Adrenal gland (tissue), 12 donors: ENCODE results near the gene ATG16L2. TPM values are rescaled to one million over a fixed set of nuclear protein-coding genes. Genes with fewer than 3 reads are reported as not detected.
"Not testable (repeated sequence)": the region's sequence is repeated elsewhere in the genome, so short reads cannot be mapped to it uniquely, and the experiment has no call there.

ENCODE experiments used
- DNase-seq, 7 donors: peaks; one replicate each; pipeline ENCODE4 v3.0.0-alpha.2; 2019 to 2020
- H3K27ac ChIP-seq, 5 donors: fragments of 200-600 bp; sonication (generic) in 4 of 5; 1 replicate in 3 of 5; 2 replicates in 2 of 5; pipeline versions ENCODE4 v1.5.1 to v1.8.0; 2016 to 2020; ENCODE audit warnings: mild to moderate bottlenecking in 1 of 5
- H3K27me3 ChIP-seq: fragments of 200-600 bp; 2 replicates; pipeline ENCODE4 v1.8.0; 2021
- H3K36me3 ChIP-seq, 2 donors: fragments of 200-600 bp; replicated peaks in 1 of 2; 1 replicate in 1 of 2; 2 replicates in 1 of 2; pipeline versions ENCODE4 v1.5.1 to v1.8.0; 2018 to 2022
- H3K4me1 ChIP-seq, 2 donors: fragments of 200-600 bp; replicated peaks in 1 of 2; 1 replicate in 1 of 2; 2 replicates in 1 of 2; pipeline versions ENCODE4 v1.5.1 to v1.8.0; 2018 to 2021
- H3K4me3 ChIP-seq, 4 donors: fragments of 200-600 bp; sonication (generic) in 3 of 4; one replicate each; pipeline ENCODE4 v1.5.1; 2016 to 2018
- H3K9me3 ChIP-seq, 3 donors: fragments of 200-600 bp; sonication (generic) in 1 of 3; replicated peaks in 1 of 3; 1 replicate in 2 of 3; 2 replicates in 1 of 3; pipeline versions ENCODE4 v1.5.1 to v1.8.0; 2016 to 2021
- POLR2A ChIP-seq, 2 donors: fragments of 450-650 bp; IDR thresholded peaks; one replicate each; pipeline ENCODE4 v1.6.1; 2017; ENCODE audit warnings: antibody characterized with exemption in 2 of 2, mild to moderate bottlenecking in 2 of 2, moderate library complexity in 1 of 2
- WGBS, 4 donors: extraction: QIAGEN DNeasy Blood & Tissue Kit in 2 of 4; methylation state at CpG; one replicate each; pipeline versions ENCODE4 v1.1.5 to v1.1.7; 2013 to 2017; 5-methylcytosine and 5-hydroxymethylcytosine counted together
- intact Hi-C, 2 donors: fragments of 100-400 bp; cut with DNase I; formaldehyde crosslinking; loops; one replicate each; pipeline versions ENCODE4 v1.14.1 to v1.15.0; 2022 to 2023
- polyA plus RNA-seq, 3 donors: library from polyadenylated mRNA; stranded (reverse); fragments of 200-250 nt in 2 of 3; fragments of 350-450 nt in 1 of 3; fragmentation: Illumina TruSeq in 1 of 3; extraction: RNeasy Lipid Tissue Mini Kit (QIAGEN cat#74804) in 1 of 3; gene quantifications; one replicate each; pipeline ENCODE4 v1.2.3, GENCODE V29; 2013 to 2014
- total RNA-seq, 9 donors: library from RNA; depleted of rRNA in 4 of 9; stranded (reverse); fragments of >200 nt in 4 of 9; fragments of 120-200 nt in 1 of 9; fragmentation: NEBNext Ultra II Directional in 1 of 9; extraction: Animal tissue kit (Norgen Biotek cat#: 25700) in 1 of 9; gene quantifications; one replicate each; pipeline versions ENCODE4 v1.1.0 to v1.2.4, GENCODE V29; 2013 to 2023
- TF ChIP-seq, protein P1 (sequence below), 6 experiments: fragments of 450-650 bp in 4 of 6; fragments of 200-600 bp in 2 of 6; sonication (generic) in 1 of 6; IDR thresholded peaks; 1 replicate in 5 of 6; 2 replicates in 1 of 6; pipeline versions ENCODE4 v1.5.1 to v1.8.0; 2016 to 2021; ENCODE audit warnings: antibody characterized with exemption in 6 of 6, mild to moderate bottlenecking in 2 of 6, moderate library complexity in 1 of 6
- donor health status: healthy with polysubstance abuse.
- donor health status: Bipolar disorder and iron deficiency.
- donor health status: DM: yes; HTN: yes; CAD: no.
- donor health status: DM: no; HTN: no; CAD: no.
- donor health status: DM: no; HTN: no; CAD: no.
- donor health status: DM: yes; HTN: yes; CAD: no.

Gene ATG16L2
- total and polyA plus RNA-seq, 12 donors = 5.7 to 343 (median 30.6) TPM

DNA sequence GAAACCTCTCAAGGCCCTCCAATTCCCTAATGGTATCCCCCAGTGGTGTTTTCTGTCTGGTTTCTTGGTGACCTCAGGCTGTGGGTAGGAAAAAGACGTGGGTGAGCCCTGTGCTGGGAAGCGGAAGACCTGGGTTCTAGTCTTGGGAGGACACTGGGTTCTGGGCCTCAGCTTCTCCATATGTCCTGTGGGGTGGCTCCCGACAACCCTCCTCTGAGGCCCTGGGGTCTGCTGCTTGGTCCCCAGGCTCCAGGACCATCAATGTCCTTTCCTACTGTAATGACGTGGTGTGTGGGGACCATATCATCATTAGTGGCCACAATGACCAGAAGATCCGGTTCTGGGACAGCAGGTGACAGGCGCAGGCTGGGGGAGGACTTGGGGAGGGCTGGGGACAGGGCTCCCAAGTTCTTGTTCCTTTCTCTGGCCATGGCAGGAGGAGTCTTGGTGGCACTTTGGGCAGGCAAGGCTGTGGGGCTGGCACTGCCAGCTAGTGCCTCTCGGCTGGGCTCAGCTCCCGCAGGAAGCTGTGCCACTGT lies 12.8 kb downstream of the ATG16L2 start:
- Histone ChIP-seq H3K9me3 (no peaks in the 10 kb centered on the region), H3K36me3 (peaks cover 0 to 2% of the 10 kb centered on the region in 2 donors), H3K4me1 (peaks cover 23 to 28% of the 10 kb centered on the region in 2 donors), H3K27ac (peak overlapping the region in 4 of 5 donors; percentile 45 to 87 (median 76)), H3K4me3 (no peak overlapping the region), H3K27me3 (no peaks in the 10 kb centered on the region)
- intact Hi-C loops = loop anchor here in 1 of 2 donors (5.0 kb wide), 1 partner anchor 350 kb away; no protein-coding TSS in a partner anchor
- 91 to 94% (median 92%) methylated on average over 3 to 8 of the region's 8 CpGs for WGBS, 4 donors
- peak in 2 of 7 donors; percentile 14 to 51 for DNase-seq
- no peak for TF ChIP-seq POLR2A (IDR thresholded peaks at IDR 0.05)
- TF ChIP-seq, protein P1, sequence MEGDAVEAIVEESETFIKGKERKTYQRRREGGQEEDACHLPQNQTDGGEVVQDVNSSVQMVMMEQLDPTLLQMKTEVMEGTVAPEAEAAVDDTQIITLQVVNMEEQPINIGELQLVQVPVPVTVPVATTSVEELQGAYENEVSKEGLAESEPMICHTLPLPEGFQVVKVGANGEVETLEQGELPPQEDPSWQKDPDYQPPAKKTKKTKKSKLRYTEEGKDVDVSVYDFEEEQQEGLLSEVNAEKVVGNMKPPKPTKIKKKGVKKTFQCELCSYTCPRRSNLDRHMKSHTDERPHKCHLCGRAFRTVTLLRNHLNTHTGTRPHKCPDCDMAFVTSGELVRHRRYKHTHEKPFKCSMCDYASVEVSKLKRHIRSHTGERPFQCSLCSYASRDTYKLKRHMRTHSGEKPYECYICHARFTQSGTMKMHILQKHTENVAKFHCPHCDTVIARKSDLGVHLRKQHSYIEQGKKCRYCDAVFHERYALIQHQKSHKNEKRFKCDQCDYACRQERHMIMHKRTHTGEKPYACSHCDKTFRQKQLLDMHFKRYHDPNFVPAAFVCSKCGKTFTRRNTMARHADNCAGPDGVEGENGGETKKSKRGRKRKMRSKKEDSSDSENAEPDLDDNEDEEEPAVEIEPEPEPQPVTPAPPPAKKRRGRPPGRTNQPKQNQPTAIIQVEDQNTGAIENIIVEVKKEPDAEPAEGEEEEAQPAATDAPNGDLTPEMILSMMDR (IDR thresholded peaks at IDR 0.05) = no peak

DNA sequence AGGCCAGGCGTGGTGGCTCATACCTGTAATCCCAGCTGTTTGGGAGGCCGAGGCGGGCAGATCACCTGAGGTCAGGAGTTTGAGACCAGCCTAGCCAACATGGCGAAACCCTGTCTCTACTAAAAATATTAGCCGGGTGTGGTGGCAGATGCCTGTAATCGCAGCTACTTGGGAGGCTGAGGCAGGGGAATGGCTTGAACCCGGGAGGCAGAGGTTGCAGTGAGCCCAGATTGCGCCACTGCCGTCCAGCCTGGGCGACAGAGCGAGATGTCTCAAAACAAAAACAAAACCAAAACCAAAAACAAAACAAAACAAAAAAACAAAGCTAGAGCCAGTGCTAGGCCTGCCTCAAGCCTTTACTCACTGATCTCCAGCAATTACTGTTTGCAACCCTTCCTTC lies 13.4 kb downstream of the ATG16L2 start:
- WGBS, 4 donors = 59 to 64% (median 64%) methylated on average over 11 of the region's 11 CpGs
- DNase-seq = peak in 3 of 7 donors; percentile 36 to 70 (median 56)
- Histone ChIP-seq H3K4me1 (peaks cover 27 to 33% of the 10 kb centered on the region in 2 donors), H3K27ac (peak overlapping the region; percentile 45 to 87 (median 65))
- H3K4me3 ChIP-seq, H3K27me3 ChIP-seq, H3K9me3 ChIP-seq, H3K36me3 ChIP-seq: not testable (repeated sequence)
- TF ChIP-seq POLR2A (IDR thresholded peaks at IDR 0.05) = peak in 1 of 2 donors; percentile 16
- intact Hi-C loops = loop anchor here (2.0 to 5.0 kb wide), 2 partner anchors 350 to 351 kb away; no protein-coding TSS in a partner anchor

DNA sequence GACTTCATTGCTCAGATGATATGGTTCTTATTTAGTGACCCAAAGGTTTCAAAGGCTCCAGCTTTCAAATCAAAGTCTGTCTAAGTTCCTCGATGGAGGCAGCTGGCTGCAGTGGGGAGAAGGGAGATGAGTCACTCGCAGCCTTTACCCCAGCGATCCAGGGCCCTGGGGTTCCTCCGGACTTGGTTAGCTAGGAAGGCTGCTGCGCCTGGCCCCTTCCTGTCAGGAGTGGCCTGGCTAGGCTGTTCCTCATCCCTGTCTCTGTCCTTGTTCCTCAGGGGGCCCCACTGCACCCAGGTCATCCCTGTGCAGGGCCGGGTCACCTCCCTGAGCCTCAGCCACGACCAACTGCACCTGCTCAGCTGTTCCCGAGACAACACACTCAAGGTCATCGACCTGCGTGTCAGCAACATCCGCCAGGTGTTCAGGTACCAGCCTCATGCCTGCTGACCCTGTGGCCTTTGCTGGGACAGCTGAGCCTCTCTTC lies 13.9 kb downstream of the ATG16L2 start:
- no peaks in the 10 kb centered on the region for H3K9me3 ChIP-seq
- no peak overlapping the region for H3K4me3 ChIP-seq
- H3K36me3 ChIP-seq = peaks cover 0 to 2% of the 10 kb centered on the region in 2 donors
- 16 to 30% (median 27%) methylated on average over 6 to 11 of the region's 11 CpGs for WGBS, 4 donors
- peak; percentile 48 to 81 (median 74) for DNase-seq
- no peaks in the 10 kb centered on the region for H3K27me3 ChIP-seq
- H3K4me1 ChIP-seq = peaks cover 27 to 38% of the 10 kb centered on the region in 2 donors
- intact Hi-C loops = loop anchor here (2.0 to 5.0 kb wide), 2 partner anchors 349 to 351 kb away; no protein-coding TSS in a partner anchor
- TF ChIP-seq POLR2A (IDR thresholded peaks at IDR 0.05) = peak in 1 of 2 donors; percentile 7
- TF ChIP-seq, protein P1 (IDR thresholded peaks at IDR 0.05) = no peak
- peak overlapping the region; percentile 45 to 87 (median 65) for H3K27ac ChIP-seq

DNA sequence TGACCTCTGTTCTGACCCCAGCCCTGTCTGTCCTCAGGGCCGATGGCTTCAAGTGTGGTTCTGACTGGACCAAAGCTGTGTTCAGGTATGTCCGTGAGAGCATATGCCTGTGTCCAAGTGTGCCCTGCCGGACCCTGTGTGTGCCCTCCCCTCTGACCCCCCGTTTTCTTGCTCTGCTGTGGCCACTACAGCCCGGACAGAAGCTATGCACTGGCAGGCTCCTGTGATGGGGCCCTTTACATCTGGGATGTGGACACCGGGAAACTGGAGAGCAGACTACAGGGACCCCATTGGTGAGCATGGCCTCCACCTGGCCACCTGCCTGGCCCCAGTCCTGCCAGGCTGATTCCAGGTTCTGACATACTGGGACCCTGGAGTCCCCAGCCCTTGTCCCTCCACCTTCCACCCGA lies 14.5 kb downstream of the ATG16L2 start:
- Histone ChIP-seq H3K27ac (peak overlapping the region in 4 of 5 donors; percentile 45 to 87 (median 76)), H3K4me1 (peaks cover 29 to 43% of the 10 kb centered on the region in 2 donors), H3K36me3 (peaks cover 0 to 2% of the 10 kb centered on the region in 2 donors), H3K27me3 (no peaks in the 10 kb centered on the region), H3K4me3 (no peak overlapping the region), H3K9me3 (no peaks in the 10 kb centered on the region)
- whole genome bisulfite sequencing, 4 donors = 63 to 85% (median 81%) methylated on average over 1 to 7 of the region's 7 CpGs
- peak in 2 of 7 donors; percentile 27 to 59 for DNase-seq
- no peak for TF ChIP-seq POLR2A (IDR thresholded peaks at IDR 0.05)
- TF ChIP-seq, protein P1 (IDR thresholded peaks at IDR 0.05) = no peak
- intact Hi-C loops = loop anchor here (2.0 to 5.0 kb wide), 2 partner anchors 349 to 350 kb away; no protein-coding TSS in a partner anchor
